Measurements from ENCODE around the gene UXS1. TPM values are rescaled to one million over a fixed set of nuclear protein-coding genes. Genes with fewer than 3 reads are reported as not detected.

UXS1 gene
- total RNA-seq, 1 experiment from 2014 or later, result 46.3 TPM

DNA sequence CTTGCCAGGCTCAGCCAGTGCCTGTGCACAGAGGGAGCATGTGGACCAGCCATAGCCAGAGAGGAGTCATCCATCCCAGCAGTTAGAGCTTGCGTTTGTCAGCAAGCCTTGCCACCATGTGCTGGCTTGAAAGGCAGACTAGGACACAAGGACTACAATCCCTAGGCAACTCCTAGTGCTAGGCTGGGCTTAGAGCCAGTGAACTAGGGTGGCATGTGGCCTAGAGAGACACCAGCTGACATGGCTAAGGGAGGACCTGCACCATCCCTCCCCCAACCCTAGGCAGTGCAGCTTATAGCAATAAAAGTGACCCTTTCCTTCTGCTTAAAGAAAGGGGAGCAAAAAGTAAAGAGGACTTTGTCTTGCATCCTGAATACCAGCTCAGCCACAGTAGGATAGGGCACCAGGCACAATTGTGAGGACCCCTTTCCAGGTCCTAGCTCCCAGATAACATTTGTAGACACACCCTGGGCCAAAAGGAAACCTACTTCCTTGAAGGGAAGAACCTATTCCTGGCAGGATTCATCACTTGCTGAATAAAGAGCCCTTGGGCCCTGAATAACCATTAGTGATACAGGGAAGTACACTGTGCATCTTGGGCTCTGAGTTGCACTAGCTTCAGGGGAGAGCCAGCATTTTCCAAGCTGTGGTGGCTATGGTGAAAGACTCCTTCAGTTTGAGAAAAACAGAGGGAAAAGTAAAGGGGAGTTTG, 38.7 kb upstream of the UXS1 start:
- Histone ChIP-seq H4K5ac (ENCODE audit: insufficient read length, low read depth, low read length) (no peak overlapping the region), H3K18ac (ENCODE audit: insufficient read length, low read depth, low read length) (no peak overlapping the region), H3K79me2 (ENCODE audit: insufficient read depth, low read length) (no peaks in the 10 kb centered on the region), H2BK15ac (ENCODE audit: low read depth, low read length) (no peak overlapping the region), H3K56ac (ENCODE audit: insufficient read length, low read depth, low read length) (no peak overlapping the region), H2BK5ac (ENCODE audit: insufficient read length, low read length) (no peak overlapping the region), H3K79me1 (ENCODE audit: insufficient read depth, low read depth, low read length, poor library complexity, severe bottlenecking) (no peaks in the 10 kb centered on the region), H3K27me3 (ENCODE audit: insufficient read depth, low read length) (no peaks in the 10 kb centered on the region), H3K23ac (ENCODE audit: insufficient read length, low read depth, low read length) (no peak overlapping the region), H4K8ac (replicated peaks; ENCODE audit: insufficient read length, low read depth, low read length) (no peak overlapping the region), H4K20me1 (ENCODE audit: control insufficient read depth, insufficient read depth, insufficient read length) (no peaks in the 10 kb centered on the region), H3K9ac (ENCODE audit: extremely low read depth, insufficient read length, low read length) (no peak overlapping the region), H3K27ac (ENCODE audit: insufficient read length, low read depth, low read length) (no peak overlapping the region), H2BK120ac (ENCODE audit: low read depth, low read length, poor library complexity, severe bottlenecking) (no peak overlapping the region), H2BK12ac (ENCODE audit: insufficient read length, low read depth, low read length) (no peak overlapping the region), H2BK20ac (ENCODE audit: low read depth, low read length, poor library complexity, severe bottlenecking) (no peak overlapping the region), H3T11ph (ENCODE audit: low read length) (no peak overlapping the region), H3K14ac (ENCODE audit: insufficient read depth, low read length) (no peak overlapping the region), H4K91ac (ENCODE audit: insufficient read length, low read depth, low read length) (no peak overlapping the region), H2AFZ (ENCODE audit: low read length) (no peak overlapping the region), H3K4ac (ENCODE audit: low read depth, low read length) (no peak overlapping the region), H3K4me2 (ENCODE audit: insufficient read depth, insufficient read length, low read length) (no peak overlapping the region), H3K4me1 (ENCODE audit: insufficient read depth, low read length) (no peaks in the 10 kb centered on the region), H3K23me2 (ENCODE audit: insufficient read length, low read depth, low read length, poor library complexity, severe bottlenecking) (no peaks in the 10 kb centered on the region), H3K9me3 (ENCODE audit: control insufficient read depth, low read depth, low read length) (no peaks in the 10 kb centered on the region), H2AK5ac (ENCODE audit: insufficient read length, low read length) (no peak overlapping the region)
- H3K27me3 Mint-ChIP-seq (ENCODE audit: low read depth), result no peaks in the 10 kb centered on the region; the same call in none of the 2 replicates
- H3K4me1 Mint-ChIP-seq, result no peaks in the 10 kb centered on the region
- TF ChIP-seq, protein P1, sequence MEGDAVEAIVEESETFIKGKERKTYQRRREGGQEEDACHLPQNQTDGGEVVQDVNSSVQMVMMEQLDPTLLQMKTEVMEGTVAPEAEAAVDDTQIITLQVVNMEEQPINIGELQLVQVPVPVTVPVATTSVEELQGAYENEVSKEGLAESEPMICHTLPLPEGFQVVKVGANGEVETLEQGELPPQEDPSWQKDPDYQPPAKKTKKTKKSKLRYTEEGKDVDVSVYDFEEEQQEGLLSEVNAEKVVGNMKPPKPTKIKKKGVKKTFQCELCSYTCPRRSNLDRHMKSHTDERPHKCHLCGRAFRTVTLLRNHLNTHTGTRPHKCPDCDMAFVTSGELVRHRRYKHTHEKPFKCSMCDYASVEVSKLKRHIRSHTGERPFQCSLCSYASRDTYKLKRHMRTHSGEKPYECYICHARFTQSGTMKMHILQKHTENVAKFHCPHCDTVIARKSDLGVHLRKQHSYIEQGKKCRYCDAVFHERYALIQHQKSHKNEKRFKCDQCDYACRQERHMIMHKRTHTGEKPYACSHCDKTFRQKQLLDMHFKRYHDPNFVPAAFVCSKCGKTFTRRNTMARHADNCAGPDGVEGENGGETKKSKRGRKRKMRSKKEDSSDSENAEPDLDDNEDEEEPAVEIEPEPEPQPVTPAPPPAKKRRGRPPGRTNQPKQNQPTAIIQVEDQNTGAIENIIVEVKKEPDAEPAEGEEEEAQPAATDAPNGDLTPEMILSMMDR (conservative IDR thresholded peaks at IDR 0.05), result no peak
- H3K27ac Mint-ChIP-seq, result no peak overlapping the region
- peaks cover 19 to 35% (median 28%) of the 10 kb centered on the region in 3 experiments for H3K36me3 Mint-ChIP-seq (ENCODE audit: insufficient read depth in 1 of 3, low read depth in 3 of 3)
- WGBS (ENCODE audit: extremely low coverage, insufficient read length, low lambda C conversion rate), result no CpG with 5 or more reads among the region's 1 CpG
- no peak for DNase-seq
- H3K4me3 Mint-ChIP-seq, result no peak overlapping the region
- H3K9me3 Mint-ChIP-seq, result peaks cover 41 to 44% of the 10 kb centered on the region in 2 experiments
